GM19395 (cell line): ENCODE results near the gene PTPRF.

ENCODE experiments used
- ATAC-seq: cut with Tn5 transposase; IDR thresholded peaks from one replicate; pipeline ENCODE4 v1.9.1; 2021; ENCODE audit warnings: mild to moderate bottlenecking, moderate library complexity; ENCODE audit not compliant: unreplicated experiment

PTPRF gene

DNA sequence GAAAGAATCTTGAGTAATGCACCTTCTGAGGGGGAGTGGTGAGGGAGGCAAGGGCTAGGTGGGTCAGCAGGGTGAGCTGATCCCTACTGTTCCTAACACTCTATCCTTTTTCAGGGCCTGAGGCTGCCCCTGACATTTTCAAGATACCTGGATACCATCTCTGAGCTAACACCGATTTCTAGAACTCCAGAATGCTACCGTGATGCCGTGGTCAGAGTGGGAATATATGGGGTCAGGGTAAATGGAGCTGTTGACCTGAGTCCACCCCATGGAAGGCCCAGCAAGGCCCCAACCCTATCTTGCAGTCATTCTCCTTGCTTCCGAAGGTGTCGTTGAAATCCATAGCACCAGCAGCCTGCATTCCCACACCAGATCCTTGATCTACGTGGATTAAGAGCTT is 18.0 kb upstream of the PTPRF start:
- no peak for ATAC-seq

DNA sequence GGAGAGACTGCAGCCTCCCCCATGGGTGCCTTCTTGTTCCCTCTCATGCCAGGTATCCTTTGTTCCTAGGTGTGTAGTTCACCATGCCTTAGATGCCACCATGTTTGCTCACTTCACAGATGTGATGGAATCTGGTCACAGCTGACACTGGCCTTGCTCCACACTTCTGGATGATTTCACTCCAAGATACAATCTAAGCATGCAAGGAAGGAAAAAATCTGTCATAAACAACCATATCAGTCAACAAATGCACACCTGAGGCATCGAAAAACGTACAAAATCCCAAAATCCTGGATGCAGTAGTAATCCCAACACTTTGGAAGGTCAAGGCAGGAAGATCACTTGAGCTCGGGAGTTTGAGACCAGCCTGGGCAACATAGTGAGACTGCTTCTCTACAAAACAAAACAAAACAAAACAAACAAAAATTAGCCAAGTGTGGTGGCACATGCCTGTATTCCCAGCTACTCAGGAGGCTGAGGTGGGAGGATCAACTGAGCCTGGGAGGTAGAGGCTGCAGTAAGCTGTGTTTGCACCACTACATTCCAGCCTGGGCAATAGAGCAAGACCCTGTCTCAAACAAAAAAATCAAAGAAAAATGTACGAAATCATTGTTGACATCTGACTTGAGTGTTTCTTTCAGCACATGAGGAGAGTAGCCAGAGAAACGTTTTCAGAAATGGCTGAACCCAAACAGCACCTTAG is 17.1 kb upstream of the PTPRF start:
- no peak for ATAC-seq

DNA sequence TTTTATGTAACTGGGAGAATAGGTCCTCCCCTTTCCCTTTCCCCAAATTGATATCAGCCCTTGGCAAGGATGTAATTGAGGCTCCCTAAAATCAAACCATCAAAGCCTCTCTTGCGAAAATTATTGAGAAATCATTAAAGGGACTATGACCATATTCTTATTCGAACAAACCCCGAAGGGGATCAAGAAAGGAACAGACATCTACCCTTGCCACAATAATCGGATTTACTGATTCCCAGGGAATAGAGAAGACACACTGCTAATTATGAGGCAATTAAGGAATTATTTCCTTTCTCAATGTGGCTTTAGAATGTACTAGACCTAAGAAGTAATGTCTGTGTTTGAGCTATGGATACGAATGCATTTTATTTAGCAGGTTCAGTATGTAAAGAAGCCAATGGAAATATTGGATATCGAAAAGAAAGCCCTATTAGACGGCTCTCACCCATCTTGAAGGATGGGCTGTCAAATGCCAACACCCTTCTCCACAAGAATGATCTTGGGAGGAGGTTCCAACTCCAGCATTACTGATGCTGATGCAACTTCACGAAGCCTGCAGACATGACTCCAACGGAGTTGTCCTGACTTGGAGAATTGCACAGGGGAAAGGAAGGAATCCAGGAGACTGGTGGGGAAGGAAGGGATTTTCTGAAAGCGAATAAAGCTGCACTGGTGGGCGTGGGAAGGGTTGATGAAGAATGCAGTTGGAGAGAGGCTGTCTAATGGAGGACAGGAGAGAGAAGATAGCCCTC is 11.6 kb upstream of the PTPRF start:
- ATAC-seq = no peak

DNA sequence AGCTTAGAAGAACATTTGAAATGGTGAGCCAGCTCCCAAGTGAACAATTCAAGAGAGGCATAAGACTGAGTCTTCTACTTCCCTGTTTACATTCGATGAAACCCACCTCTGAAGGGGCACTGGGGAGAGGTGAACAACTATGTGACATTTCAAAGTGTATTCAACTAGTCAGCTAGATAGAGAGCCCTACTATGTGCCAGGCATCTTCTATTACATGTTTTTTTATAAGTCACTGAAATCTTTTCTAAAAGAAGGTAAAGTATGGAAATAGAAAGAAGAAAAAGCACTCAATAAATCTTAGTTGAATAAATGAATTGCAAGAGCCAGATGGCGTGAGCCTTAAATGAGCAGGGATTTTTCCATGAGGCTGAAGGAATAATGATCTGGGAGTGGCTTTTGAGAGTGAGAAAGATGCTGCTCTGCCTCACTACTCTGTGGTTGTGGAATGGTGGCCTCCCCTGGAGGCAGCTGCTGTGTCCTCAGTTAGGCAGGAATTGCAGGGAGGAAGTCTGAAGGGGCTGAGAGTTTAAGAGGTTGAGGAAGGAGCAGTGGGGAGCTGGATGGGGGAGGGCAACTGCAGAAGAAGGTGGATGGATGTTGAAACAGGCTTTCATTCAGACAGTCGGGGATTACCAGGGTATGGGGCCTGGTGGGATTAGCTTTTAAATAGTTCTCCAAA is 10.4 kb upstream of the PTPRF start:
- no peak for ATAC-seq

DNA sequence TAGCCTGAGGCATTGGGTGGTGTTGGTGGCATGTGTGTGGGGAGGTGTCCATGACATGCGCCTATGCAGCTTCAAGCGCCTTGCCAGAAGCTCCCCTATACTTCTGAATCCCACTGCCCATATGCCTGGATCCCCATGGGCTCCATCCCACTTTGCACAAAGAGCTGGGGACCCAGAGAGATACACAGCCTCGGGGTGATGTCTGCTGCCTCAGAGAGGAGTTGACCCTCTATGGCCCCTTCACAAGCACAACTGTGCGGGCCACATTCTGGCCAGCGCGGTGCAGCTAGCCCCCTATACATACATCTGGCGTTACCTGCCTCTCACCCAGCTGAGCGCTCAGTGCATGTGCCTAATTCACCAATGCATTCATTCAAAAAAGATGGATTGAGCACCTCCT is 9.6 kb upstream of the PTPRF start:
- ATAC-seq = no peak

DNA sequence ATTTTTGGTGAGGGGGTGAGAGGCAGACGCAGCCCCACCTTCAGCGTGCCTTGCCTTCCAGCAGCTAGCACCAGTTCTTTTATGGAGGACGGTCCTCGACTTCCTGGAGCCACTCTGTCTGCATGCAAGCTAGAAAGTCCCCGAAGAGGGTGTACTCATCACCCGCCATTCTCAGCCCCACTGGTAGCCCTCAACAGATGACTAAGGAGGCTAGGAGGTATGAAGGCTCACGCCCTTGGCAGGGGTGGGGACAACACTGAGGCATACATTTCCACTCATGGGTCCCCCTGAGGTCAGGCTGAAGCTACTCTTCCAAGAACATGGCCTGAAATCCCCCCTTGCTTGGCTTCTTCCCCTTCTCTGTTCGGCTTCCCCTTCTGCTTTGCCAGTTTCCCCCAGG is 8.9 kb upstream of the PTPRF start:
- ATAC-seq = no peak

DNA sequence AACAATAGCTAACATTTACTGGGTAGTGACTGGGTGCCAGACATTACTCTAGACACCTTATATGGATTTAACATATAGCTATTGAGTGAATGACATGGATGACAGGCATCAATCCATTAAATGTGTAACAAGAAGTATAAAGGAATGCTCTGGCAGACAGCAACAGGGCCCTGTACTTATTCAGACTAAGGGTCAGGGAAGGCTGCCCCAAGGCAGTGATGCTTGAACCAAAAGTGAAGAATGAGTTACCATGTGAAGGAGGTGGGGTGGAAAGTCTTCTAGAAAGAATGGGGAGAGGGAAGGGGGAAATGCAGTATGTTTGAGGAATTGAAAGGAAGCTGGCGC is 8.3 kb upstream of the PTPRF start:
- no peak for ATAC-seq

DNA sequence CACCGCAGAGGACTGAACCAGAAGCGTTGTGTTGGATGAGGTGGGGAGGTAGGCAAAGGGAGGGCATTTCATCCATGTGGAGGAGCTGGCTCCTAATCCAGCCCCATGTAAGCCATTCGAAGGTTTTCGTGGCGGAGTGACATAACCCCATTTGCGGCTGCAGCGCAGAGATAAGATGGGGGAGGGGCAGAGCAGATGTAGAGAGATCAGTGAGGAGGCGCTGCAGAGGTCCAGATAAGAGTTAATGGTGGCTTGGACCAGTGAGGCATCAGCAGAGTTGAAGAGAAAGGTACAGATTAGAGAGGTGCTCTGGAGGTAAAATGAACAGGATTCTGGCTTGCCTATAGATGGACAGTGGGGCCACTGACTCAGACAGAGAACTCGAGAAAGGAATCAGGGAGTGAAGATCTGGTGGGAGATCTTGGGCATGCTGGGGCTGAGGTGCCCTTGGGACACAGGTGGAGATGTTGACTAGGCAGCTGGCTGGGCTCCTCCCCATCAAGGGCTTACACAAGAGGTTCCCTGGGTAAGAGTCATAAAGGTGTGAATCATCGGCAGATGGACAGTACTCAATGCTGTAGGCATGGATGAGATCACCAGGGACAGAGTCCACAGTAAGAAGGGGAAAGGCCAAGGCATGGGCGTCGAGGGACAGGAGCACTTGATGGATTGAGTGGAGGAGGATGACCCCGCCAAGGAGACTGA is 7.8 kb upstream of the PTPRF start:
- no peak for ATAC-seq

DNA sequence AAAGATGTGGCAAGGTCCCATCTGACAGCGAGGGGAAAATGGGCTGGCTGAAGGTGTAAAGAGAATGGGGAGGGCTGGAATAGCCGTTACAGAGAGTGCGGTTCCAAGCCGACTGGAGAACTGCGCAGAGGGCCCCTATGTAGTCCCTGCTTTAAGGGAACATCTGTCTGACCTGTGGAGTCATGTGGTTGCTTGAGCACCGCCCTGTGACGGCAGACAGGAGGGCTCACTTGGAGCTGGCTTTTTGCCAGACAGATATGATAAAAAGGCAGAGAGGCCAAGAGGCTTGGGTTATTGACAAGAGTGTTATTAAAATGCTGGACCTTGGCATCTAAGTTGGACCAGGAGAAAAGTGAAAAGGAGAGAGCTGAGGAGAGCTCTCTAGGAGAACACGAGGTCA is 5.9 kb upstream of the PTPRF start:
- no peak for ATAC-seq

DNA sequence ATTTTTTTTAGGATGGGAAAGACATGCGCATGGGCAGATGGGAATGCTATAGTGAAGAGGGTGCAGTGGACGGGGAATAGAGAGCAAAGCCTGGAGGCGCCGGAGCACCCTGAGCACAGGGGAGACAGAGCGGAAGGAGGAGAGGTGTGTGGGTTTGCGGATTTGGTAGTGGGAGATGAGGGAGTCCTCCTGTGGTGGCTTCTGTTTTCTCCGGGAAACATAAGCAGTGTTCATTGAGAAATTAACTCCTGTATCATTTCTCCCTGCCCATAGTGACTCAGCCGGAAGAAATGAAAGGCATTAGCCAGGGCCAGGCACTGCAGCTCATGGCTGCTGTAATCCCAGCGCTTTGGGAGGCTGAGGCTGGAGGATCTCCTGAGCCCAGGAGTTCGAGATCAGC is 4.7 kb upstream of the PTPRF start:
- no peak for ATAC-seq

DNA sequence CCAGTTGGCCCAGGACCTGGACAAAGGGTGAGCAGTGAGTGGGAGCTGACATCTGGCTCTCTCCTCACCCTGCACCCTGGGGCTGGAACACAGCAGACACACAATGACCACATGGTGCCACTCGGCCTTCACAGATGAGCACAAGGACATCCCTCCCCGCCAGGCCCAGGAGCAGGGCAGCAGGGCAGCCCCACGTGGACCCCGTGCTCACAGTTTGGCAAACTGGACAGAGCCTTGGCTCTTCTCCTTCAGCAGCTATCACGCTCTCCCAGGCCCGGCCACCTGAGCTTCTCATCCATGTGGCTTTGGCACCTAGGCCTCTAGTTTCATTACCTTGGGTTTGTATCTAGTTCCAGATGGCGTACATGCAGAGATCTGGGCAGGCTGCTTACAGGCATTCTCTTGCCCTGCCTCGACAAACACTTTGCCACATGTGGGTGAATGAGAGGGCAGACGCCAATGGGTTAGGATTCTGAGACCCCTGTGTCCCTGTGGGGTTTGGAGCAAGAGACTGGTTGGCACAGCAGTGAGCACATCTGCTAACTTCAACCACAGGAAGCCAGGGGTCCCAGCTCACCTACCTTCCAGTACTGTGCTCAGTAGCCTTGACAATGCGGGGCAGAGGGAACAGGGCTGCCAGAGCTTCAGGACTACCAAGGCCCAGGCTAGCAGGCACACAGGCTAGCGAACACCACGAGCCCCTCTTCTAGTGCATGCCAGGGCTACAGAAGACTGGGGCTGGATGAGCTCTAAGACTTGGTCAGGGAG is 3.4 kb upstream of the PTPRF start:
- ATAC-seq = no peak

DNA sequence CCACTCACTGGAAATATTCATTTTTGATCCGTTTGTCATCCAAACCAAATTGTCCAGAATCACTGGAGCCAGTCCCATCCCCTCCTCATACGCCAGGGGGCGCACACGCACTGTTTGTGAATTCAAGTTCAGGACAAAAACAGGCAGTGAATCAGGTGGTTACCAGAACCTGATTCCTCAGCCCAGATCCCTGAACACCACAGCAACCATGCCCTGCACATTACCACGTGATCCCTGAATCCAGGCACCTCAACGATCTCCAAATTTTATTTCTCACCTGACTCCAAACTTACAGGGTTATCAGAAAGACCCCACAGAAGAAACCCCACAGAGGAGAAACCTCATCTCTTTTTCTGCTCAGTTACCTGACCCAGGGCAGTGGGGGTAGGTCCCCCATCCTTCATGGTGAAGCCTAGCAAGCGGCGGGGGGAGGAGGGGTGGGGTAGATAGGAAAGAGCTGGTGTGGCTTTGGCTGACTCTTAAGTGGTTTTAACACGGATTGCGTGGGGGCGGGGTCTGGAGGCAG is 1.4 kb upstream of the PTPRF start:
- ATAC-seq = no peak

DNA sequence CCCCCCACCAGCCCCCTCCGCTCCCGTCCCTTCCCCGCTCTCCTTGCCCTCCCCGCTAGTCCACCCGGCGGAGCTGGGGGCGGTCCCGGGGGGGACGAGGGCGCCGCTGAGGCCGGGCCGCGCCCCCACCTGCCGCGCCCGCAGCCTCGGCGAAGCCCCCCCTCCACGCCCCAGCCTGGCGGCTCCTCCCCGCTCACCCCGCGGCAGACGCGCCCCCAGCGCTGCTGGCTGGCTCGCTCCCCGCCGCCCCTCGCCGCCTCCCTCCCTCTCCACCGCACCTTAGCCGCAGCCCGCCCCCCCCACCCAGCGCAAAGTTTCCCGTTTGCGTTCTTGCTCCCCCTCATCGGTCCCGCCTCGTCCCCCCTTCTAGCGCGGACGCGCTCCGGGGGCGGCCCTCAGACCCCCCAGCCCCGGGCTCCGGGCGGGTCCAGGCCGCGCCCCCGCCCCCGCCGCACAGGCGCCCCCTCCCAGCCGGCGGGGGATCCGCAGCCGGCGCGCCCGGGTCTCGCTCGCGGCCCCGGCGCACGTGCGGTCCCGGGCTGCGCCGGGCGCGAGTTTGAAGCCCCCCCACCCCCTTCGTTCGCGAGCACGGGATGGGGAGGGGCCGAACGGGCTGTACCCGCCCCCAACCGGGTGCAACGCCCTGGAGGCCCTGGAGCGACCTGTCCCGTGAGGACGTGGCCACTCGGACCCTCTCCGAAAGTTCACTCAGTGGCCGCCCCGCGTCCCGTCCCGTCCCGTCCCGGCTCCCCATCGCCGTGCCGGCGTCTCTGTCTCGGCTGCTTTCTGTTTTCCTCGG is 623 bp downstream of the PTPRF start:
- ATAC-seq = no peak

DNA sequence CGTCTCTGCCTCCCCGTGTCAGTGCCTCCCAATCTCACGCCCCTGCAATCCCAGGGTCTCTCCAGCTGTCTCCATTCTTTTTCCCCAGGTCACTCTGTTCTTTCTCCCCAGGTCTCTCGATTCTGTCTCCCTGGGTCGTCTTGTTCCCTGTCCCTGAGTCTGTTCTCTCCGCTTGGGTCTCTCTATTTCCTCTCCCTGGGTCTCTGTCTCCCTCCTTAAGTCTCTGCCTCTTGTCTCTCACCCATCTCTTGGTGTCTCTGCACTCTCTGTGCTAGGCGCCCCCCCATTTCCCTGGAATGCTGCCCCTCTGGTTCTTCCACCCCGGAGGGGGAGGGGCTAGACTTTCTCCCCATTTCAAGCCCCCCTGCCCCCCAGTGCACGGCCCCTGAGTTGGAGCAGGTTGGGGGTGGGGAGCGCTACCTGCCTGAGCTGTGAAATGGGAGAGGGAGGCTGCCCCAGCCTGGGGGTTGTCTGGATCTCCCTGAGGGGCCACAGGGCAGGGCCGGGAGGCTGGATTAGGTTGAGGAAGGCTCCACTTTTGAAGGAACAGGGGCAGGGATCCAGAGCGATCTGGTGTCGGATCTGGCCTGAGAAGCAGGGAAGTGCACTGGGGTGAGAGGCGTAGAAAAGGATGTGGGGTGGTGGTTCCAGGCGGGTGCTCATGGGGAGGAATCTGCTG is 1.4 kb downstream of the PTPRF start:
- no peak for ATAC-seq

DNA sequence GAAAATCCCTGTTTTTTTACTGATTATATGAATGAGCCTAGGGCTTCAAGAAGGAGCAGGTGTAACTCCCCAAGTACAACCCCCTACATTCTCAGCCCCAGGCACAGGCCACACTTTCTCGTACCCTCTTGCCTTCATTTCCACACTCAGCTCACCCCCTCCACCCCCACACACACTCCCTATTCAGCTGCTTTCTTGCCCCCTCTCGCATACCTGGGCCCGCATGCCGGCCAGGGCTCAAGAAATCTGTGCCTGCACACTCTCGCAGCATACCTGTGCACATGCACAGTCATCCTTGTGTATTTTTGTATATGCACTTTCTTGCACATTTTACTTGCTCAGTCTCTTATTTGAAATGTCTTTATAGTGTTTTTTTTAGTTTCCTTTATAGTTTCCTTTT is 2.0 kb downstream of the PTPRF start:
- no peak for ATAC-seq

DNA sequence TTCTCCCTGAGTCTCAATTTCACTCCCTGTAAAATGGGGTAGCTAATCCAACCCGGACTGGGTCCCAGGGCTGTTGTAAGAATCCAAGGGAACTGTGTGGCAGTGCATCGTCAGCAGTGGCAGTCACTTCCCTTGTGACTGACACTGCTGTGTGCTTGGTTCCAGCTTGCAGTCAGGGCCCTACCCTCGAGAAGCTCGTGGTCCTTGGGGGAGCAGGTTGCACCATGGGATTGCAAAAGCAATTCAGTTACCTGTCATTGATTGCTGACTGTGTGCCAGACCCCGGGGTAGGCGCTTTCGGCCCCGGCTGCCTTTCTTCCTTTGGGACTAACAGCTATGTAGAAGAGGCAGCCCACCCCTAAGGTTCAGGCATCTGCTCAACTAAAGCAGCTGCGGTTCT is 2.9 kb downstream of the PTPRF start:
- no peak for ATAC-seq

DNA sequence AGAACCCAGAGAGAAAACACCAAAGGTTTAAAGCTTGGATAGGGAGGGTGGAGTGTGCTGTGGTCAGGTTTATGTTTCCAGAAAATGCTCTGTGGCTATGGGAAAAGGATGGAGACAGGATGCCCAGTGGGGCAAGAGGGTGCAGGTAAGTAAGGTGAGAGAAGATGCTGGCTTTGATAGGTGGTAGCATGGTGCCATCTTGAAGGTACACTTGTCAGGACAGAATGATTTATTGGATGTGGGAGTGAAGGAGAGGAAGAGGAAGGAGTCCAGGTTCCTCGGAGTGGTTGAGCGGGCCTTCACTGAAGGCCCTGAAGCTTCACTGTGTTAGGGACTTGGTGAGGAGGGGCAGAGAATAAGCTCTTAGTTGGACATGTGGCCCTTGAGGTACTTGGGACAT is 3.6 kb downstream of the PTPRF start:
- ATAC-seq = no peak

DNA sequence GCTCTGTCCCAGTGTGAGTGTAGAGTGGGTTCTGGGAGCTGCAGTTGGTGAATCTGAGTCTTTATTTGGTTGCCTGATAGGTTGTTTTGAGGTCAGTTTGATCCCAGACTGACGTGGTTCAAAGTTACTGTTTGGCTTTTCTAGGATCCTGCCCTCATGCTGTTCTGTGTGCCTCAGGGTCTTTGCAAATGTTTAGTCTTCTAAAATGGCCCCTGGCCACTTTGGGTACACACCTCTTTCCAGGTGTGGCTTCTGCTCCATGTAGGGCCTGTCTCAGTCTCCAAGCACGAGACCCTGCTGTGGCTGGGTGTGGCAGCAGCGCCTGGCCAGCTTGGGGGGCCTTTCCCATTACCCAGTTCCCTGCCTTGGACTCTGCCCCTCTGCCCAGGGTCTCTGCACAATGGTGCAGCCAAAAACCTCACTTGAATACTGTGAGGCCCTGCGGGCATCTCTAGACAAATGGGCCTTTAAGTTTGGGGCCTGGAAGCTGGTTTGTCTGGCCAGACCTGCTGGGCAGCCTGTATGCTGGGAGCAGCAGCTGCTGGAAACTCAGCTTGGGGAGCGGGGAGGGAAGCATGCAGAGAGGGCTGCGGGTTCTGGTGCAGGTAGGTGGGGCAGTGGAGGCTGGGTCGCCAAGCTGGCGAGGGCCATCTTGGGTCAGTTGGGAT is 5.6 kb downstream of the PTPRF start:
- ATAC-seq = no peak

DNA sequence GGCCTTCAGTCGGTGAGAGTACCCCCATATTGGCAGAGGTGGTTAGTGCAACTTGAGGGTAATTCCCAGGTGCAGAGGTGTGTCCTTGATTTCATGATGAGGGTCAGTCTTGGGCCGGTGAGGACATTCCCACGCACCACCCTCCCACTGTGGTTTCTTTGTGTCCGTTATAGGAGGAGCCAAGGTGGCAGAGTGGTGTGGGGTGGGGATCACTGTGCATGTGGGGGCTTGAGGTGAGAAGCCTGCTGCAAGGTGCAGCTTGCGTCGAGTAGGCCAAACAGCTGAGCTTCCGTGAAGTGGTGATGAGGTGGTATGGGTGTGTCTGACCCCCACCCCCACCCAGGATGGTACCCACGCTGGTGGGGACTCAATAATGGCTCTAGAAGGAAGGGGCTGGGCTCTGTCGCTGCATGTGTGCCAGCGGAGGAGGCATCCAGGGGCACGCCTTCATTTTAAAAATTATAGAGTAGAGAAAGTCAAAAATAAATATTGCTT is 6.2 kb downstream of the PTPRF start:
- ATAC-seq = no peak
